Measurements from ENCODE around the gene GNG3.

GRCh38 chr11:62689421-62690183, 17.9 kb upstream of the GNG3 start, which contains the start of gene LRRN4CL:
- TF ChIP-seq, protein P1, sequence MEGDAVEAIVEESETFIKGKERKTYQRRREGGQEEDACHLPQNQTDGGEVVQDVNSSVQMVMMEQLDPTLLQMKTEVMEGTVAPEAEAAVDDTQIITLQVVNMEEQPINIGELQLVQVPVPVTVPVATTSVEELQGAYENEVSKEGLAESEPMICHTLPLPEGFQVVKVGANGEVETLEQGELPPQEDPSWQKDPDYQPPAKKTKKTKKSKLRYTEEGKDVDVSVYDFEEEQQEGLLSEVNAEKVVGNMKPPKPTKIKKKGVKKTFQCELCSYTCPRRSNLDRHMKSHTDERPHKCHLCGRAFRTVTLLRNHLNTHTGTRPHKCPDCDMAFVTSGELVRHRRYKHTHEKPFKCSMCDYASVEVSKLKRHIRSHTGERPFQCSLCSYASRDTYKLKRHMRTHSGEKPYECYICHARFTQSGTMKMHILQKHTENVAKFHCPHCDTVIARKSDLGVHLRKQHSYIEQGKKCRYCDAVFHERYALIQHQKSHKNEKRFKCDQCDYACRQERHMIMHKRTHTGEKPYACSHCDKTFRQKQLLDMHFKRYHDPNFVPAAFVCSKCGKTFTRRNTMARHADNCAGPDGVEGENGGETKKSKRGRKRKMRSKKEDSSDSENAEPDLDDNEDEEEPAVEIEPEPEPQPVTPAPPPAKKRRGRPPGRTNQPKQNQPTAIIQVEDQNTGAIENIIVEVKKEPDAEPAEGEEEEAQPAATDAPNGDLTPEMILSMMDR (IDR thresholded peaks at IDR 0.05), result no peak
- TF ChIP-seq POLR2A (IDR thresholded peaks at IDR 0.05), result no peak
- peak; percentile 30 to 99 (median 52) for TF ChIP-seq POLR2AphosphoS5 (IDR thresholded peaks at IDR 0.05)
